Fibroblast of lung (primary cell): ENCODE data around the gene ADAMTS9. TPM values are rescaled to one million over a fixed set of nuclear protein-coding genes. Genes with fewer than 3 reads are reported as not detected.

Experiments used
- DNase-seq, 2 donors: peaks; one replicate each; pipeline versions ENCODE4 v3.0.0 to v3.0.0-alpha.2; 2010; ENCODE audit warnings: low read depth in 2 of 2
- H2AFZ ChIP-seq: 2 replicates; pipeline ENCODE4 v1.5.1; 2012; ENCODE audit warnings: low read length, control low read depth, inconsistent platforms
- H3K27ac ChIP-seq: 2 replicates; pipeline ENCODE4 v1.5.1; 2011; ENCODE audit warnings: low read length, control low read depth; ENCODE audit not compliant: insufficient read depth
- H3K27me3 ChIP-seq: 2 replicates; pipeline ENCODE4 v1.5.1; 2011; ENCODE audit warnings: mild to moderate bottlenecking, low read length; ENCODE audit not compliant: control insufficient read depth, insufficient read depth
- H3K36me3 ChIP-seq: 2 replicates; pipeline ENCODE4 v1.5.1; 2011; ENCODE audit warnings: low read length; ENCODE audit not compliant: control insufficient read depth, insufficient read depth
- H3K4me1 ChIP-seq: 2 replicates; pipeline ENCODE4 v1.5.1; 2011; ENCODE audit warnings: low read length; ENCODE audit not compliant: control insufficient read depth, insufficient read depth; ENCODE audit errors: extremely low read depth
- H3K4me2 ChIP-seq: 2 replicates; pipeline ENCODE4 v1.5.1; 2011; ENCODE audit warnings: low read length, control low read depth; ENCODE audit not compliant: insufficient read depth; ENCODE audit errors: extremely low read depth
- H3K4me3 ChIP-seq, 4 experiments: fragments of 200-600 bp in 1 of 4; sonication (generic) in 1 of 4; replicated peaks in 1 of 4; 2 replicates each; pipeline ENCODE4 v1.5.1; 2011 to 2016; ENCODE audit warnings: low read length in 4 of 4, low read depth in 3 of 4, mild to moderate bottlenecking in 3 of 4, control low read depth in 2 of 4, inconsistent platforms in 1 of 4, mixed read lengths in 1 of 4; ENCODE audit not compliant: insufficient read depth in 1 of 4; ENCODE audit errors: control extremely low read depth in 1 of 4
- H3K79me2 ChIP-seq: 2 replicates; pipeline ENCODE4 v1.5.1; 2012; ENCODE audit warnings: mild to moderate bottlenecking, low read length, inconsistent platforms; ENCODE audit not compliant: control insufficient read depth, insufficient read depth
- H3K9ac ChIP-seq: 2 replicates; pipeline ENCODE4 v1.5.1; 2011; ENCODE audit warnings: mild to moderate bottlenecking, low read length, control low read depth; ENCODE audit not compliant: insufficient read depth
- H3K9me3 ChIP-seq: 2 replicates; pipeline ENCODE4 v1.5.1; 2012; ENCODE audit warnings: low read depth, low read length; ENCODE audit not compliant: control insufficient read depth, insufficient read depth
- H4K20me1 ChIP-seq: 2 replicates; pipeline ENCODE4 v1.5.1; 2011; ENCODE audit warnings: low read length; ENCODE audit not compliant: control insufficient read depth, insufficient read depth; ENCODE audit errors: extremely low read depth
- EZH2 ChIP-seq: IDR thresholded peaks from 2 replicates; pipeline ENCODE4 v1.5.1; 2012; ENCODE audit warnings: low read length, control low read depth, mild to moderate bottlenecking; ENCODE audit errors: missing control alignments
- polyA plus RNA-seq, 2 donors: library from polyadenylated mRNA; depleted of rRNA in 1 of 2; stranded (reverse) in 1 of 2; unstranded in 1 of 2; fragments of >200 nt; gene quantifications; 2 replicates each; pipeline ENCODE4 v1.2.1, GENCODE V29; 2011 to 2012; ENCODE audit warnings: missing spikeins in 1 of 2
- total RNA-seq: library from RNA; depleted of rRNA; stranded (reverse); fragments of >200 nt; gene quantifications from 2 replicates; pipeline ENCODE4 v1.2.1, GENCODE V29; 2014
- TF ChIP-seq, protein P1 (sequence below), 2 donors: IDR thresholded peaks in 1 of 2; conservative IDR thresholded peaks in 1 of 2; 1 replicate in 1 of 2; 2 replicates in 1 of 2; pipeline ENCODE4 v1.5.1; 2011 to 2012; ENCODE audit warnings: low read length in 2 of 2, control low read depth in 1 of 2, inconsistent platforms in 1 of 2, low read depth in 1 of 2, mild to moderate bottlenecking in 1 of 2

Gene ADAMTS9
- total and polyA plus RNA-seq, 2 donors (not counting 1 experiment from before 2014, with no cell fraction given) = 0.82 to 1.8 TPM

DNA sequence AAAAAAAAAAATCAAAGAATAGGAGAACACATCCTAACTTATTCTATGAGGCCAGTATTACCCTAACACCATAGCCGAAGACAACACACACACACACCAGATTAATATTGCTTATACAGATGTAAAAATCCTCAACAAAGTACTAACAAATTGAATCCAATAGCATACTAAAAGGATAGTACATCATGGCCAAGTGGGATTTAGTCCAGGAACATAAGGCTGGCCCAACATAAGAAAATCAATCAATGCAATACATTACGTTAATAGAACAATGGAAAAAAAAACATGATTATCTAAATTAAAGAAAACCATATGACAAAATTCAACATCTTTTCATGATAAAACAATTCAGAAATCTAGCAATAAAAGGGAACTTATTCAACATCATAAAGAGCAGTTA lies 79.1 kb downstream of the ADAMTS9 start:
- no peak overlapping the region for H3K4me2 ChIP-seq
- no peaks in the 10 kb centered on the region for H3K79me2 ChIP-seq
- no peak overlapping the region for H3K9ac ChIP-seq
- H3K4me3 ChIP-seq = no peak overlapping the region
- no peak overlapping the region for H2AFZ ChIP-seq
- H3K9me3 ChIP-seq = no peaks in the 10 kb centered on the region
- H3K36me3 ChIP-seq = no peaks in the 10 kb centered on the region
- DNase-seq = no peak
- TF ChIP-seq, protein P1, sequence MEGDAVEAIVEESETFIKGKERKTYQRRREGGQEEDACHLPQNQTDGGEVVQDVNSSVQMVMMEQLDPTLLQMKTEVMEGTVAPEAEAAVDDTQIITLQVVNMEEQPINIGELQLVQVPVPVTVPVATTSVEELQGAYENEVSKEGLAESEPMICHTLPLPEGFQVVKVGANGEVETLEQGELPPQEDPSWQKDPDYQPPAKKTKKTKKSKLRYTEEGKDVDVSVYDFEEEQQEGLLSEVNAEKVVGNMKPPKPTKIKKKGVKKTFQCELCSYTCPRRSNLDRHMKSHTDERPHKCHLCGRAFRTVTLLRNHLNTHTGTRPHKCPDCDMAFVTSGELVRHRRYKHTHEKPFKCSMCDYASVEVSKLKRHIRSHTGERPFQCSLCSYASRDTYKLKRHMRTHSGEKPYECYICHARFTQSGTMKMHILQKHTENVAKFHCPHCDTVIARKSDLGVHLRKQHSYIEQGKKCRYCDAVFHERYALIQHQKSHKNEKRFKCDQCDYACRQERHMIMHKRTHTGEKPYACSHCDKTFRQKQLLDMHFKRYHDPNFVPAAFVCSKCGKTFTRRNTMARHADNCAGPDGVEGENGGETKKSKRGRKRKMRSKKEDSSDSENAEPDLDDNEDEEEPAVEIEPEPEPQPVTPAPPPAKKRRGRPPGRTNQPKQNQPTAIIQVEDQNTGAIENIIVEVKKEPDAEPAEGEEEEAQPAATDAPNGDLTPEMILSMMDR (conservative IDR thresholded peaks at IDR 0.05 in 1 of 2, IDR thresholded peaks at IDR 0.05 in 1 of 2; ENCODE audit: low read depth in 1 of 2, low read length in 2 of 2) = no peak
- TF ChIP-seq EZH2 = no peak
- H3K27ac ChIP-seq = no peak overlapping the region
- peaks cover 2% of the 10 kb centered on the region for H3K4me1 ChIP-seq
- no peaks in the 10 kb centered on the region for H4K20me1 ChIP-seq
- no peaks in the 10 kb centered on the region for H3K27me3 ChIP-seq

DNA sequence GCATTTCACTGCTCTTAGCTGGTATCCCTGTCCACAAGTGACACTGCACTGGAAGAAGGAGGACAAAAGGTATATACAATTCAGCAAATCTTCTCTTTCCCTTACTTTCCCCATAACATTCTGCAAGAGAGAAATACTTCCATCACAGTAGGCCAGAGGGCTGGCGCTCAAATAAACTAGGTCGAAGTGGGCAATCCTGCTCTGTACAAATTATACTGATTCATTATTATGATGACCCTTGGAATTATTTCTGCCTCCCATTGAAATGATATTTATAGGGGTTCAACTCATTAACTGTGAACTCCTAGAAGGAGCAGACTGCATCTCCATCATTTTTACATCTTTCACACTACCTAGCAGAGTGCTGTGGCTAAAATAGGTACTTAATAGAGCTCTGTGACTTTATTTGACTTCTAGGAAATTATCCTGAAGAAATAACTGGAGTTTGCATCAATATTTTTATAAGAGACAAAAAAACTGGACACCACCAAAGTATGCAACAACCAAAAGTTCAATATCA lies 80.7 kb downstream of the ADAMTS9 start:
- H3K4me2 ChIP-seq = no peak overlapping the region
- H2AFZ ChIP-seq = no peak overlapping the region
- no peaks in the 10 kb centered on the region for H3K36me3 ChIP-seq
- H3K79me2 ChIP-seq = no peaks in the 10 kb centered on the region
- no peak for DNase-seq
- no peak overlapping the region for H3K27ac ChIP-seq
- H3K9me3 ChIP-seq = no peaks in the 10 kb centered on the region
- H3K4me3 ChIP-seq = no peak overlapping the region
- H3K27me3 ChIP-seq = no peaks in the 10 kb centered on the region
- no peaks in the 10 kb centered on the region for H3K4me1 ChIP-seq
- TF ChIP-seq EZH2 = no peak
- TF ChIP-seq, protein P1 (conservative IDR thresholded peaks at IDR 0.05 in 1 of 2, IDR thresholded peaks at IDR 0.05 in 1 of 2; ENCODE audit: low read depth in 1 of 2, low read length in 2 of 2) = no peak
- H3K9ac ChIP-seq = no peak overlapping the region
- H4K20me1 ChIP-seq = no peaks in the 10 kb centered on the region

DNA sequence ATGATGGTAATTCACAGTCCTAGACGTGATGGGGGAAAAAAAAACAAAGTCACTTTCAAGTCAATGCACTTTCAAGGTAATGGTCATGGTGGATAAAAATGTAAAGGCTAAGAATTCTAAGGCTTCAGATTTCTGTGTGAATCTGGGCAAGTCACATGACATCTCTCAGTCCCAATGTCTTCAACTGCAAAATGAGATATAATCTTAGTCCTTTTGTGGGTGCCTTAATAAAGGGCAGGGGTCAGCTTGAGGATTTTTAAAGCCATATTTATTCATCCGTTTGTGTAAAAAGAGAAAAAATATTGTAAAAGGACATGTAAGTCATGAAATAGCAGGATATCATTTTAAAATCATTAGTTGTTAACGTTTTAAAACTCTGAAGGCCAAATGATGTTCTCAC lies 83.5 kb downstream of the ADAMTS9 start:
- Histone ChIP-seq H4K20me1 (no peaks in the 10 kb centered on the region), H3K36me3 (no peaks in the 10 kb centered on the region), H3K9me3 (no peaks in the 10 kb centered on the region), H2AFZ (no peak overlapping the region), H3K9ac (no peak overlapping the region), H3K27ac (no peak overlapping the region), H3K4me3 (no peak overlapping the region), H3K4me2 (no peak overlapping the region), H3K4me1 (no peaks in the 10 kb centered on the region), H3K79me2 (no peaks in the 10 kb centered on the region), H3K27me3 (no peaks in the 10 kb centered on the region)
- TF ChIP-seq EZH2 = no peak
- DNase-seq = no peak
